ENCODE measurements around the gene LGALS12.

- no peak for TF ChIP-seq CTCF (IDR thresholded peaks at IDR 0.05; ENCODE audit: insufficient read depth, low read length, poor library complexity, severe bottlenecking)
- no peak for TF ChIP-seq EZH2phosphoT487 (conservative IDR thresholded peaks at IDR 0.05; ENCODE audit: low read length)
Observed at GRCh38 chr11:63547061-63547460, 41.2 kb downstream of the LGALS12 start.

Data from SU-DHL-6 (cell line).